H1 (cell line): Measurements from ENCODE around the gene TOP3A. TPM values are rescaled to one million over a fixed set of nuclear protein-coding genes. Genes with fewer than 3 reads are reported as not detected.

Experiments used
- CHD2 ChIP-seq: IDR thresholded peaks from 2 replicates; pipeline ENCODE4 v1.6.1; 2012; ENCODE audit warnings: low read length, improper control_type of control experiment
- CHD7 ChIP-seq: fragments of 300-600 bp; sonication (generic); IDR thresholded peaks from 2 replicates; pipeline ENCODE4 v1.7.1; 2012; ENCODE audit warnings: low read length, moderate library complexity, mild to moderate bottlenecking, inconsistent platforms; ENCODE audit not compliant: insufficient replicate concordance
- GABPA ChIP-seq: IDR thresholded peaks from 2 replicates; pipeline ENCODE4 v1.6.1; 2011; ENCODE audit warnings: mild to moderate bottlenecking, low read length, moderate library complexity, borderline replicate concordance; ENCODE audit not compliant: insufficient read depth
- KDM1A ChIP-seq: fragments of 200-600, 300-600 bp; sonication (generic); IDR thresholded peaks from 2 replicates; pipeline ENCODE4 v1.7.1; 2016; ENCODE audit warnings: mild to moderate bottlenecking, low read length, borderline replicate concordance
- POU5F1 ChIP-seq: IDR thresholded peaks from 2 replicates; pipeline ENCODE4 v1.6.1; 2011; ENCODE audit warnings: low read depth, mild to moderate bottlenecking, low read length, moderate library complexity
- SP1 ChIP-seq: IDR thresholded peaks from 2 replicates; pipeline ENCODE4 v1.6.1; 2011; ENCODE audit warnings: low read depth, low read length
- polyA plus RNA-seq, 7 experiments: library from polyadenylated mRNA; depleted of rRNA in 3 of 7; stranded (reverse) in 5 of 7; unstranded in 2 of 7; fragments of >200 nt in 5 of 7; fragments of 200-250 nt in 2 of 7; gene quantifications; 1 replicate in 5 of 7; 2 replicates in 1 of 7; 4 replicates in 1 of 7; pipeline versions ENCODE4 v1.2.1 to v1.2.3, GENCODE V29; 2011 to 2013; ENCODE audit warnings: missing spikeins in 2 of 7, mixed read lengths in 2 of 7
- total RNA-seq: library from RNA; stranded (reverse); fragmentation: NEBNext Ultra II Directional; extraction: Animal tissue kit (Norgen Biotek cat#: 25700); gene quantifications from 2 replicates; pipeline ENCODE4 v1.2.1, GENCODE V29; 2021

TOP3A gene
- total and polyA plus RNA-seq, 2 of the 8 experiments (the other 6 are each of a cell fraction or from before 2014, with no cell fraction given), result 23.4 to 54.3 TPM

- TF ChIP-seq CHD7, result no peak
- TF ChIP-seq GABPA, result no peak
- TF ChIP-seq CHD2, result no peak
- TF ChIP-seq KDM1A, result no peak
- TF ChIP-seq POU5F1, result no peak
- TF ChIP-seq SP1, result no peak
Measured at GRCh38 chr17:18353541-18353940, 38.7 kb upstream of the TOP3A start (continued).
